Measurements from ENCODE around the gene PRR14L.
"Not testable (repeated sequence)": the region's sequence is repeated elsewhere in the genome, so short reads cannot be mapped to it uniquely, and the experiment has no call there.

Gene PRR14L

GRCh38 chr22:31682751-31683150 is 67.2 kb downstream of the PRR14L start:
- DNase-seq (ENCODE audit: low spot score), result no peak

GRCh38 chr22:31681349-31682345 is 68.3 kb downstream of the PRR14L start:
- peak; percentile 29 for DNase-seq (ENCODE audit: low spot score)

GRCh38 chr22:31680861-31681341 is 69.0 kb downstream of the PRR14L start:
- DNase-seq (ENCODE audit: low spot score), result peak; percentile 47

DNA sequence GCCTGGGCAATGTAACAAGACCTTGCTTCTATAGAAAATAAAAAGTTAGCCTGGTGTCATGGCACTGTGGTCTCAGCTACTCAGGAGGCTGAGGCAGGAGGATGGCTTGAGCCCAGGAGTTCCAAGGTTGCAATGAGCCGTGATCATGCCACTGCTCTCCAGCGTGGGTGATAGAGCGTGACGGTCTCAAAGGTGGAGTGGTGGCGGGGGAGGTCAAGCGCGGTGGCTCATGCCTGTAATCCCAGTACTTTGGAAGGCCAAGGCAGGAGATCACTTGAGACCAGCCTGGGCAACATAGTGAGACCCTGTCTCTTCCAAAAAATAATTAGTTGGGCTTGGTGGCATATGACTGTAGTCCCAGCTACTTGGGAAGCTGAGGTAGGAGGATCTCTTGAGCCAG is 71.2 kb downstream of the PRR14L start:
- no peak for DNase-seq (ENCODE audit: low spot score)

GRCh38 chr22:31676700-31677099 is 73.2 kb downstream of the PRR14L start:
- DNase-seq (ENCODE audit: low spot score), result peak; percentile 84

GRCh38 chr22:31674219-31674618 is 75.7 kb downstream of the PRR14L start:
- not testable (repeated sequence) for DNase-seq (ENCODE audit: low spot score)

DNA sequence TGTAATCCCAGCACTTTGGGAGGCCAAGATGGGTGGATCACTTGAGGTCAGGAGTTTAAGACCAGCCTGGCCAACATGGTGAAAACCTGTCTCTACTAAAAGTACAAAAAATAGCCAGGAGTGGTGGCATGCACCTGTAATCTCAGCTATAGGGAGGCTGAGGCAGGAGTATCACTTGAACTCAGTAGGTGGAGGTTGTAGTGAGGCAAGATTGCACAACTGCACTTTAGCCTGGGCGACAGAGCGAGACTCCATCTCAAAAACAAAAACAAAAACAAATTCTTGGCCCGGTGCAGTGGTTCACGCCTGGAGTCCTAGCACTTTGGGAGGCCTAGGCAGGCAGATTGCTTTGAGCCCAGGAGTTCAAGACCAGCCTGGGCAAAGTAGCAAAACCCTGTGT is 81.1 kb downstream of the PRR14L start:
- DNase-seq (ENCODE audit: low spot score), result not testable (repeated sequence)

DNA sequence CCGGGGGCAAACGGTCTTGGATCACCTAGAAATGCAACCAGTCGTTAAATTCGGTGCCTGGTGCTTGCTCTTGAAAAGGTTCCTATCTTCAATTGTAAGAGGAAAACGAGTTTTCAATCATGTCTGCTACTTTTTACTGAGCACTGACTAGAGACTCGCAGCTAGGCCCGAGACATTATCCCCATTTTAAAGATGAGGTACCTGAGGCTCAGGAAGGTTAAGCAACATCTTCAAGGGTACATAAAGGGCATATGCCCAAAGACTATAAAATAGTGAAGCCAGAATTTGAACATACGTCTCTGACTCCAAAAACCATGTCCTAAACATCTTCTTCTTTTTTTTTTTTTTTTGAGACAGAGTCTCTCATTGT is 87.3 kb downstream of the PRR14L start:
- DNase-seq (ENCODE audit: low spot score), result no peak

DNA sequence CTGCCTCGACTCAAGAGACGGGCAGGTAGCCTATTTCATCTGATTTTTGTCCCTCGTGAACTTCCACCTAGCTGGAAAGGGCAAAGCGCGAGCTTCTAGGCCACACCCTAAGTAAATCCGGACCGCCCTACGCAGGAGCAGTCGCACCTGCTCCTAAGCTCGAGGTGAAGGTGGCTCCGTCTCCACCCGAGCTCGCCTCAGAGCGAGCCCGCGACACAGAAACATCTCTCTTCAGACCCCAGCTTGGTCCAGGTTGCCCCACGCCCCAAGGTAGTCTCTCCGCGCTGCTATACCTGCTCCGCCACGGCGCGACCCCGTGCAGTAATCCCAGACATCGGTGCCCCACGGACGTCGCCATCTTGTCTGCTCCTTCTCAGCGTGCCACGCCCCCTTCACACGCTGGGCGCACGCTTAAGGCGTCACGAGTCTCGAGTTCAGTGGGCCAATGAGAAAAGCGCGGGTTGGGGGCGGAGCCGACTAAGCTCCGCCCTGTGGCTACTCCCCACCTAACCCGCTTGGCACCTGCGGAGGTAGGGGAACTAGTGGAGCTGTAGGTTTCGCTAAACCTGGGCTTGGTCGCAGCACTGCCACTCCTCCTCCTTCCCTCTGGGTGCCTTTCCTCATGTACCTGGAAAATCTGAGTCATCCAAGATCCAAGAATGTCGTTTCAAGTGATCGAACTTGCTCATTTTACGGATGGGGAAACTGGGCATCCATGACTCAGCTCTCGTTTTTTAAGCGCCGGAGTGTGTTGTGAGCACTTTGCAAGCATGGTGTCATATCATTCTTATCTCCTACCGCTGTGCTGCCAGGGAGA is 87.9 kb downstream of the PRR14L start, which contains the start of gene PISD:
TSS of gene PISD (minus strand) at position 365 of the 817 bp plus-strand sequence. CDS start at position 358, 7 bp downstream.
- DNase-seq (ENCODE audit: low spot score), result peak; percentile 97

DNA sequence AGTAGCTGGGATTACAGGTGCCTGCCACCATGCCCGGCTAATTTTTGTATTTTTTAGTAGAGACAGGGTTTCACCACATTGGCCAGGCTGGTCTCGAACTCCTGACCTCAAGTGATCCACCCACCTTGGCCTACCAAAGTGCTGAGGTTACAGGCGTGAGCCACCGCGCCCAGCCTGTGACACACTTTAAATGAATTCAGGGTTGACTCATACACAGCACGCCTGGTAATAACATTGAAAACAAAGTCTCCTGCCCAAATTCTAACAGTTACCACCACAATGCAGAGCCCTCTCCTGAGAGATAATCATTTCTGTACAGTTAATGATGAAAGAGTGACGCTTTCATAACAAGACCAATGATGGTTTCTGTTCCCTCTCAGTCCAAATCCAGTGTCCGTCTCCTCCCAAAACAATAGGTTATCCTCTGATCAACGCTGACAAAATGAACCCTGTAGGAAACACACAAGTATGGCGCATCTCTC is 89.0 kb downstream of the PRR14L start:
- peak; percentile 57 for DNase-seq (ENCODE audit: low spot score)

- DNase-seq (ENCODE audit: low spot score), result no peak
Measured at GRCh38 chr22:31659246-31659645, 90.7 kb downstream of the PRR14L start.

- no peak for DNase-seq (ENCODE audit: low spot score)
Measured at GRCh38 chr22:31654408-31654807, 95.5 kb downstream of the PRR14L start.

GRCh38 chr22:31653944-31654343 is 96.0 kb downstream of the PRR14L start:
- no peak for DNase-seq (ENCODE audit: low spot score)

GRCh38 chr22:31652911-31653684 is 96.8 kb downstream of the PRR14L start:
- no peak for DNase-seq (ENCODE audit: low spot score)

DNA sequence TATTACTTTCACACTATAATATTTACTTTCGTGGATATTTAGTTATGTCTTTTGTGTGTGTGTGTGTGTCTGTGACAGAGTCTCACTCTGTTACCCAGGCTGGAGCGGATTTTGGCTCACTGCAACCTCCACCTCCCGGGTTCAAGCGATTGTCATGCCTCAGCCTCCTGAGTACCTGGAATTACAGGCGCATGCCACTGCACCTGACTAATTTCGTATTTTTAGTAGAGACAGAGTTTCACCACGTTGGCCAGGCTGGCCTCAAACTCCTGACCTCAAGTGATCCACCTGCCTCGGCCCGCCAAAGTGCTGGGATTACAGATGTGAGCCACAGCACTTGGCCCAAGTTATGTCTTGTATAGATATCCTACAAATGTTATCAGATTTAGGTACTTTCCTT is 97.8 kb downstream of the PRR14L start:
- DNase-seq (ENCODE audit: low spot score), result no peak

GRCh38 chr22:31651664-31652063 is 98.3 kb downstream of the PRR14L start:
- no peak for DNase-seq (ENCODE audit: low spot score)

DNA sequence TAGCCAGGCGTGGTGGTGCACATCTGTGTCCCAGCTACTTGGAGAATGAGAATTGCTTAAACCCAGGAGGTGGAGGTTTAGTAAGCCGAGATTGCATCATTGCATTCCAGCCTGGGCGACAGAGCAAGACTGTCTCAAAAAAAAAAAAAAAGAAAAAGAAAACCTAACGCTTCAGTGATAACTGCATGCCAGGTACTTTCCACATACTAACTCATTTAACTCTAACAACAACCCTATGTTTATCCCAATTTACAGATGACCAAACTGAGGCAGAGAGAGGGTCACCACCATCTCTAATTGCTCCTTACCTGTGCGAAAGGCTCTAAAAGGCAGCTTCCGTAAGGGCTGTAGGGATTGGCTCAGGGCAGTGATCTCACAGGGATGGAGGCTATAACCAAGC is 99.5 kb downstream of the PRR14L start:
- no peak for DNase-seq (ENCODE audit: low spot score)

DNA sequence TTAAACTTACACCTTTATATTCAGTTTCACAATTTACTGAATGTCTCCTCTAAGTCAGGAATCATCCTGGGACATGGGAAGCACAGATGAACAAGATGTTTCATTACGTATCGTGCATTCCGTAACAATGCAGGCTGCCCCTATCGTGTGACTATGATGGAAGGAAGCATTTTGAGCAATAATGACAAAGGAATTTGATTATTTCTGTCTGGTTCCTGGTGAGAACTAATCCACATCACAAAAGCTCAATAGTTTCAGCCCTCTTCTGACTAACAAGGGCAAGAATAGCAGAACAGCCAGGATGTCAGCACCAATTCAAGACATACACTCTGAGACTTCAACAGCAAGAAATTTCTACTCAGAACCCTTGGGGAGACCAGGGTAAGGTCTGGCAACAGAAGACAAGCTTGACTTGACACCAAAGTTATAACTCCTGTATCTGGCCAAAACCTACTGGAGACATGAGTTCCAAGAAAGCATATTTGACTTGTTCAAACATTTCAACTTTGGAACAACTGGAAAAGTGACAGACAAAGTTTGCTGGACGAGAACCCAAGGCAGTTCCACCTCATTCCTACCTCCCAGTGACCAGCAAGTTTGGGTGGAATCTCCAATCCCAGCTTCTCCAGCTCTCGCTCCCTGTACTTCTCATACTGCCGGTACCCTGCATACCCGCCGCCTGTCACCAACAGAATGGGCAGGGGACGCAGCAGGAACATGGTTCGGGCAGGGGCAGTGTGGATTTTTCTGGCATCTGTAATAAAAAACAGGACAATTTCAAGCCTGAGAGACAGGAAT is 102.2 kb downstream of the PRR14L start:
- DNase-seq (ENCODE audit: low spot score), result no peak

GRCh38 chr22:31647066-31647465 is 102.9 kb downstream of the PRR14L start:
- DNase-seq (ENCODE audit: low spot score), result no peak

GRCh38 chr22:31646186-31647019 is 103.5 kb downstream of the PRR14L start:
- DNase-seq (ENCODE audit: low spot score), result peak; percentile 75
